DMS53 treated with DMSO at 0.1 percent for 48 hours (cell line): ENCODE results near the gene PARN.
A peak's percentile ranks its signal among the peaks of the same experiment; 100 is the strongest.

Experiments used
- DNase-seq: peaks from one replicate; lab custom pipeline; 2025; ENCODE audit not compliant: unreplicated experiment; lab: John Stamatoyannopoulos, UW

PARN gene

DNA sequence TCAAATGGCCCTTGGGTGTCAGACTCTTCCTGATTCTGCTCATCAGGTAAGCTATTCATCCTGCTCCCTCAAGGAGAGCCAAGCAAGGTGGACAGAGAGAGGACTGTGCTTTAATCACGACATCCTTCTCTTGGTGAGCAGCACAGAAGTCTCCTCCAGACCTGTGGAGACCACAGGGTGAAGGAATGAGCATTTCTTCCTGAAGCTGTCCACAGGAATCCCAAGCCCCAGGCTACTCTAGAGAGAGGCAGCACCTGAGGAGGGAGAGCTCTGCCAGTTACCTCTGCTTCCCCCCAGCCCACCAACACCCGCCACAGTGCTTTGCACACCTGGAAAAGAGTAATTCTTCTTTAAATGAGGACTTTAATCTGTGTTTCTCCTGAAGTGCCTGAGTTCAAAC lies 100.0 kb downstream of the PARN start:
- no peak for DNase-seq

DNA sequence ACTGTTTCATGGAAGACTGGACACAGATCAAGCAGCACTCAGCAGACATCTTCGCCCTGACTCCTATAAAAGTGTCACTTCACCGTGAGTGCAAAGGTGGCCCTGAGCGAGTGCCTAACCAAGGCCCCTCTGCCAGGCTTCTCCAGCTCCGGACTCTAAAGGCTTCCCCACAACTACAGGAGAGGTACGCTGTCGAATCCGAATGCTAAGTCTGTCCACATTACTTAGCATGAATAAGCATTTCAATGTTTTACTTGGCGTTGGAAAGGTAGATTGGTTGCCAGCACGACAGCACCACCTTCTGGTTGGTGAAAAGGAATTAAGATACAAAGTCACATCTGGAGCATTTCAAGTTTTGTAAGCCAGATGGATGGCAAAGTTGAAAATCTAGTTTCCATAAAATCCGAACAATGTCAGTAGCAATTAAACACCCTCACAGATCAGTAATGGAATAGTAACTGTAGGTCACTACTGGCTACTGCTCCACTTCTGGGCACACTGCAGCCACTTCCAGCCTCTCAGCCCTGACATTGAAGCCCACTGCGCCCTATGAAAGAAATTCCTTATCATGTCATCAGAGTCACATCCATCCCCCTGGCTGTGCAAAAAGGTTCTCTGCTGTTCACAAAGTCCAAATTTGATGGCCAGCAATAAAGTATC lies 100.9 kb downstream of the PARN start:
- peak; percentile 72 for DNase-seq

- no peak for DNase-seq
Measured at GRCh38 chr16:14528306-14528705, 101.8 kb downstream of the PARN start.

DNA sequence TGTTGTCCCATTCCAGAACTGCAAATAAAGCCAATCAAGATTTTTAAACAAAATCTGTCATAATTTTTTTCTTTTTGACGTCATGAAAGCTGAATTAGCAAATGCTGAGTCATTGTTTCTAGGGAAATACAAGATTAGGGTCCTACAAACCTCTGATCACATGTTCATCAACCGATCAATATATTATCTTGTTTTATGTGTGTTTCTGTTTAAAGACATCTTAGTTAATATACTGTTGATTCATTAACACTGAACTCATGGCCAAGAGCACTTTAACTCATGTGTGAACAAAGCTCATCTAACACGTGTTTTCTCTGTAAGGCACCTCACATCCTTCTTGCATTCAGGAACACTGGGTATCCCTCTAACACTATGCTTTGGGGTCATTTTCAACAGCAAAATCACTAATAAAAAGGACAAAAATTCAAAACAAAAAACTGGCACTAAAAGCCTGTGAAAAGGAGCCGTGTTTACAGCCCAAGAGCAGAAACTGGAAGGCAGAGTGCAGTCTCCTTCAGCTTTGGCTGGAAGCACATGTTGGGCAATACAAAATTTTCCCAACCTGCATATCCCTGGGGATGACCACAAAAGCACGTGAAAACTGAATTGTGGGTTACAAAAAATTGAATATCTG lies 102.5 kb downstream of the PARN start:
- no peak for DNase-seq

DNA sequence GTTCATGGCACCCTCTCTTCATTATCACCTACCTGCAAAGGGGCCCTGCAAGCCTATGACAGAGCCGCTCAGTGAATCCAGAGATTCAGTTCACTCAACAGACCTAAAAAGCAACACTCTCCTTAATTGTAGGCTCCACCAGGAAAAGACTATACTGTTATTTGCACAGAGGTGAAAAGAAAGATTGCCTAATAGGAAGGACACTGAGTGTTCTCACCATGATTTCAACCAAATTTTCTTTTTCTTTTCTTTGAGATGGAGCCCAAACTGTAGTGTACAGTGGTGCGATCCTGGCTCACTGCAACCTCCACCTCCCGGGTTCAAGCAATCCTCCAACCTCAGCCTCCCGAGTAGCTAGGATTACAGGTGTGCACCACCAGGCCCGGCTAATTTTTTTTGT lies 104.5 kb downstream of the PARN start:
- DNase-seq = no peak

DNA sequence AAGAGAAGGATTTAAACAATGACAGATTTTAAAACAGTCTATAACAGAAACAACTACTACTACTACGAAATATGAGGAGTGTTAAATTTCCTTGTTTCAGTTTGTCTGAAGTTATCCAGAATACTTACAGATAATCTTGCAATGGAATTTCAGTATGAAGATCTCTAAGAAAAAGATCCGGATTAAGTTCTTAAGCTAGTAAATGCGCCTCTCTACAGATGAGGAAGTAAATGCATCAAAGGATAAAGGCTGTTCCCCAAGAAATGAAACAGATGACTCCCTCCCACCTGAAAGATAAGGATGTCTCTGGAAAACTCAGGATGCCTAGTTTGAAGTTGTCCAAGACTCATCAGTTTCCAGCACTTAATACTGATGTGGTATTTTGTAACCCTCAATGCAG lies 105.1 kb downstream of the PARN start:
- no peak for DNase-seq

DNA sequence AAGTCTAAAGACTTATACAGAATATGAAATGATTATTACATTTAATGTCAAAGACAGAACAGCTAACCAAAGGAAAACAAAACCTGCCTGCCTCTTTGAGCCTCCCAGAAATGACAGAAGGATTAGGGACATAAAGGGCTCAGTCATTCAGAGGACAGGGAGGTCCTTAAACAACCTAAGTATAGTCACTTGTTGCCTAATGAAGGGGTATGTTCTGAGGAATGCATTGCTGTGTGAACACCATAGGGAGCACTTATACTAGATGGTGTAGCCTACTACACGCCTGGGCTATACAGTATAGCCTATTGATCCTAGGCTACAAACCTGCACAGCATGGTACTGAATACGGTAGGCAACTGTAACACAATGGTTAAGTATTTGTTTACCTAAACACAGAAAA lies 106.4 kb downstream of the PARN start:
- no peak for DNase-seq

GRCh38 chr16:14522671-14523070 lies 107.4 kb downstream of the PARN start:
- no peak for DNase-seq

- no peak for DNase-seq
Measured at GRCh38 chr16:14520753-14521152, 109.3 kb downstream of the PARN start.

DNA sequence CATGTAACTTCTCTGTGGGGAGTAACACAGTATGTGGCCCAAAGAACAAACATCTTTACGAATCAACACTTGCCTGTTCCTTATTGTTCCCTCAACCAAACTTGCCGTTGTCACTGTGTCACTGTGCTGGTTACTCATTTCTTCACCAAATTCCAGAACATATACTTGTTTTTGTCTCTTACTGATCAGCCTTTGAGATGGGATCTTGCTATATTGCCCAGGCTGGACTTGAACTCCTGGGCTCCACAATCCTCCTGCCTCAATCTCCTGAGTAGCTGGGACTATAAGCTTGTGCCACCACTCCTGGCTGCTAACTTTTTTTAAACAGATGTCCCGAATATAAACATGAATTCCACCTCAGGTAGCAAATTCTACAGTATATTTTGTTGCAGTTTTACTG lies 115.1 kb downstream of the PARN start:
- DNase-seq = no peak

DNA sequence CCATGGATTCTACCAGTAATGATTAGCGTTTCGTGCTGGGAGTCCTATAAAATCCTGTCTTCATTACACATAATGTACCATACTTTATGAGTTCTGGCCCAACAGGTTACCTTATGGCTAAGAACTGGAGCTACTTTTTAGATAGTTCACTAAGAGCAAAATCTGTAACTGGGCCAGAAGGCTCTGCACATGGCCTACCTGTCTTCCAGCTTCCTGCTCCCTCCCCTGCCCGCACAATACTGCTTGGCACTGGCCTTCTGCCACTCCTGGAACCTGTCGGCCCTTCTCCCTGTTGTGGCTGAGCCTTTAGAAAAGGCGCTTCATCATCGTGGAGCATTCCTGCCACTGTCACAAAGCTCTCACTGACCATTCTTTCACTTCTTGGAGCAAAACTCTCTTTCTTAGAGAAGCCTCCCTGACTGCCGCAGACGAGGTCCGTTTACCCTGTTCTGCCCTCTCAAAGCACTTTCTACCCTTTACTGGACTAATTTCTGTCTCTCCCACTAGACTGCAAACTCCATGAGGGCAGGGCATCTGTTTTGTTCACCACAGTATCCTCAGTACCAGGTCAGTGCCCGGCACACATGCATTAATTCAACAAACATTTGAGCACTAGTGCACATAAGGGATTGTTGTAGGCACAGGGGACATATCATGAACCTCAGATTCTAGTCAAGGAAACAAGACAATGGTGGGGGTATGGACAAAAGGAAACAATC lies 116.5 kb downstream of the PARN start:
- no peak for DNase-seq

DNA sequence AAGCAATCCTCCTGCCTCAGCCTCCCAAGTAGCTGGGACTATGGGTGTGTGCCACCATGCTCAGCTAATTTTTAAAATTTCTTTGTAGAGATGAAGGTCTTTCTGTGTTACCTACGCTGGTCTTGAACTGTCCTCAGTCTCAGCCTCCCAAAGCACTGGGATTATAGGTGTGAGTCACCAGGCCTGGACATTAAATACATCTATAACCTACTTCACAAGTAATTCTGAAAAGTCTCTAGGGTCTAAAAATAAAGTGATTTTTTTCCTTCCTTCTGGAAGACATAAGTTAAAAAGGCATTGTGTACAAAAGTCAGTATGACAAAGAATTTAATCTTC lies 118.3 kb downstream of the PARN start:
- DNase-seq = no peak

DNA sequence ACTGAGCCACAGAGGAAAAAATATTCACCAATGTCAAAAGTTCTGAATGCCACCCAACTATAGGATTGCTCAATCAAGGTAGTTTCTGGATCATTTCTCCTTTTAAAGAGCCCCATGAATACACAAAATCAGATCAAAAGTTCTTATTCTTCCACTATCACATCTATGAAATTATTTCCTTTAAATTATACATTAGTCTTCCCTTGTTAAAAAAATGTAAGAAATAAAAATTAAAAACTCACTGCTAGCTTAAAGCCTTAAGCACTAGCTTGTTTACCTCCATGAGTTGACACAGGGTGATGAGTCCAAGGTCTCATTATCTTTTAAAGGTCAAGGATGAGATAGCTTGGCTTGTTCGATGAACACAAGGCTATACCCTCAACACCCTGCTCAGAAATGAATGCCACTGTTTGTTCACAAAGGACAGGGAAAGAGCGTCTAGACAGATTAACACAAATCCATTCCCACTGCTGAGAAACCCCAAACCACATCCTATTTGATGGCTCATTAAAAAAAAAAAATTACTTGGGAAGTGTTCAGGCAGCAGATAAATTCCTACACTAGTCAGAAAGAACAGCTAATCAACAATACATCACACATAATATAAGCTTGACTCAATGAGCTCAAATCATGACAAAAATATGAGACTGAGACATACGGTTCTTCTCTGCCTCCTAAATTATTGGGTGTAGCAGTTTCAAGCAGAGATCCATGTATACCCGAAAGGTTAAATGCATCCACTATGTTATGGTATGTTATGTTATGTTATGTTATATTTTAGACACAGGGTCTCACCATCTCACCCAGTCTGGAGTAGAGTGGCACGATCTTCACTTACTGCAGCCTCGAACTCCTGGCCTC lies 118.9 kb downstream of the PARN start:
- no peak for DNase-seq

DNA sequence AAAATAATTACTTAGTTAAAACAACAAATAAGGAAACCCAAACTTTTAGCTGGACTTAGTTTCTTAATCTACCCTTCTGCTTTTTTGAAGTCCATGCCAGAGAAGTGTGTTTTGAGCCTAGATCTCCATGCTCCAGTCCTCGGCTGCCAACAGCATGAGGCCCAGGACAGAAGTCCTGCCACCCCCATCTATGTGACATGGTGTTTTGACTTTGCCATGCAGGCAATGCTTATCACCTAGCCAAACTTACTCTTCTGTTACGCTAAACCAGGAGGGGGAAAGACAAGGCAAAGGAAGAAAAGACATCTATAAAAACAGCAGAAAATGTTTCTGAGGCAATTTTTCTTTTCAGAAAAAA lies 119.5 kb downstream of the PARN start:
- DNase-seq = no peak

- DNase-seq = no peak
Measured at GRCh38 chr16:14509675-14510132, 120.4 kb downstream of the PARN start.

- DNase-seq = no peak
Measured at GRCh38 chr16:14509055-14509454, 121.0 kb downstream of the PARN start.

DNA sequence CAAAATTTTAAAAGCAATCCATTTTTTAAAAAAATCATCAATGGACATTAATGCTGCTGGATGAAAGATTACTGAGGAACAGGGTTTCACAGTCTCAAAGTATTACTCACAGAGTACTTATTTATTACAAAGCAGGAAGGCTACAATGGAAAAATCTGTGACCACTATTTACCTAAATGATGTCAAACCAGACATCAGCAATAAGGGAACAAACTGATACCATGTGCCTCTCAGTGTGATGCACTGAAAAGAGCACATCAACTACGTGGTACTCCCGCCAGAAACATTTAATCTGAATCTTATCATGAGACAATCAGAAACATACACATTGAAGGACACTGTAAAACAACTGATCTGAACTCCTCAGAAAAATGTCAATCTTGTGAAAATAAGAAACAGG lies 124.2 kb downstream of the PARN start:
- DNase-seq = no peak

DNA sequence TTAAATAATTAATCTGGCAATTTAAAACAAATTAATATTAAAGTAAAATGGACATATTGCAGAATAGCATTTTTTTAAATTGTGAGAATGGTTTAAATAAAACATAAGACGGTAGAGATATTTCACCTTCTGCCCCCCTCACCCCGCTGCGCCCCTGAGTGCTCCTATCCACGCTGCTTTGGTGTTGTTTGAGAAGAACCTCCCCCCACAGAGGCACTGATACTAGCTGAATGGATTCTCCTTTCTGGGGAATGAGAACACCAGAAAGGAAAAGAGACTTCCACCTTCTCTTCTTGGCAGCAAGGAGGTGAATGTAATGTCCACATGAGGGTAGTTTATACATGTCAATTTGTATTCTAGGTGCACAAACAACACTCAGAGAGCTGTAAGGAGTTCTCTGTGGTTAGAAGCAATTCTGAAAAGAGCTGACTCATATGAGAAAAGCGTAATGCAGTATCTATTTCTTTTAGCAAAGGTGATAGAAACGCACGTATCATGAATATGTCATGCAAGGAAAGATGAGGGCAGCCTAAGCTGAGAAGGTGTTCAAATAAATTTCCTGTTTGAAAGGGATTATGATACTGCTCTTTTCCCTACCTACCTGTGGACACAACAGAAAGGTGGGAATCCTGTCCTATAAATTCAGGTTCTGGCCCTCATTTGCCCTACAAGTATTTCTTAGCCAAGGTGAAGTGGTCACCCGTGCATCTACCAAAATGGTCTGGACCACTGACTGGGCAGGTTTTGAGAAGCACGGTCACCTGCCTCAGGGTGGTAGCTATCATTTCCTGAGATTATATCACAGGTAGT lies 126.9 kb downstream of the PARN start:
- no peak for DNase-seq

GRCh38 chr16:14502256-14502875 lies 127.7 kb downstream of the PARN start:
- no peak for DNase-seq
